HG02970 (cell line): ENCODE data around the gene CIAO2B.
"Not testable (repeated sequence)": the region's sequence is repeated elsewhere in the genome, so short reads cannot be mapped to it uniquely, and the experiment has no call there.

Source experiments
- ATAC-seq: cut with Tn5 transposase; IDR thresholded peaks from one replicate; pipeline ENCODE4 v1.9.1; 2021; ENCODE audit warnings: mild to moderate bottlenecking, moderate library complexity, moderate number of reproducible peaks; ENCODE audit not compliant: unreplicated experiment, low FRiP score

The CIAO2B gene

DNA sequence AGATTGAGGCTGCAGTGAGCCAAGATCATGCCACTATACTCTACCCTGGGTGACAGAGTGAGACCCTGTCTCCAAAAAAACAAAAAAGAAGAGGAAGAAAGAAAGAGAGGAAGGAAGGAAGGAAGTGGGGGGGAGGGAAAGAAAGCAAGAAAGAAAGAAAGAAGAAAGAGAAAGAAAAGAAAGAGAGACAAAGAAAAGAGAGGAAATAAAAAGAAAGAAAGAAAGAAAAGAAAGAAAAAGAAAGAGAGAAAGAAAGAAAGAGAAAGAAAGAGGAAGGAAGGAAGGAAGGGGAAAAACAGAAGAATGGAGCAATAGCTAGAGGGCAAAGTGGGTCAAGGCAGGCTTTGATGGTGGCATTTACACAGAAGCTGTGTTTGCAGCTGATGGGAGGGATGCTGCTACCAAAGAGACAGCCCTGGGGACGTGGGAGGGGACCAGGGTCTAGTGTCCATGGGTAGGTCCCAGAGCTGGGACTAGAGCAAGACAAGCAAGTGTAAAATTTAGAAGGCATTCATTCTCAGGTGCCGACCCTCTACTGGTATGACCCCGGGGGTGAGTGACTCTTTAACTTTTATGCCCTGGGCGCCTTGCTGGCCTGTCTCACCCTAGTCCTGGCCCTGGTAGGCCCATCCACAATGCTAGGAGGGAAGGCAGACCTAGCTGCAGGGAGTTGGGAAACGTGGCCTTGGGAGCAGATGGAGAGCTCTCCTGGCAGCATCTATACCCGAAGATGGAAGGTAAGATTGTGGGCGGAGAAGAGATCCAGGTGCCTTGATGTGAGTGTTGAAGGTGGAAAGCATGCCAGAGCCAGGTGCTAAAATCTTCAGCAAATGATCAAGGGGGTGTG lies 24.9 kb upstream of the CIAO2B start:
- ATAC-seq, result no peak

DNA sequence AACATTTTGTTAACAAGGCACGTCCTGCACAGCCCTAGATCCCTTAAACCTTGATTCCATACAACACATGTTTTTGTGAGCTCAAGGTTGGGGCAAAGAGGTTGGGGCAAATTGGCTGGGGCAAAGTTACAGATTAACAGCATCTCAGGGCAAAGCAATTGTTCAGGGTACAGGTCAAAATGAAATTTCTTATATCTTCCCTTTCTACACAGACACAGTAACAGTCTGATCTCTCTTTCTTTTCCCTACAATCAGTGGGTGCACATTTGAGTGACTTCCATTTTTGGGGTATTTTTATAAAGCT lies 21.9 kb upstream of the CIAO2B start:
- ATAC-seq, result not testable (repeated sequence)

DNA sequence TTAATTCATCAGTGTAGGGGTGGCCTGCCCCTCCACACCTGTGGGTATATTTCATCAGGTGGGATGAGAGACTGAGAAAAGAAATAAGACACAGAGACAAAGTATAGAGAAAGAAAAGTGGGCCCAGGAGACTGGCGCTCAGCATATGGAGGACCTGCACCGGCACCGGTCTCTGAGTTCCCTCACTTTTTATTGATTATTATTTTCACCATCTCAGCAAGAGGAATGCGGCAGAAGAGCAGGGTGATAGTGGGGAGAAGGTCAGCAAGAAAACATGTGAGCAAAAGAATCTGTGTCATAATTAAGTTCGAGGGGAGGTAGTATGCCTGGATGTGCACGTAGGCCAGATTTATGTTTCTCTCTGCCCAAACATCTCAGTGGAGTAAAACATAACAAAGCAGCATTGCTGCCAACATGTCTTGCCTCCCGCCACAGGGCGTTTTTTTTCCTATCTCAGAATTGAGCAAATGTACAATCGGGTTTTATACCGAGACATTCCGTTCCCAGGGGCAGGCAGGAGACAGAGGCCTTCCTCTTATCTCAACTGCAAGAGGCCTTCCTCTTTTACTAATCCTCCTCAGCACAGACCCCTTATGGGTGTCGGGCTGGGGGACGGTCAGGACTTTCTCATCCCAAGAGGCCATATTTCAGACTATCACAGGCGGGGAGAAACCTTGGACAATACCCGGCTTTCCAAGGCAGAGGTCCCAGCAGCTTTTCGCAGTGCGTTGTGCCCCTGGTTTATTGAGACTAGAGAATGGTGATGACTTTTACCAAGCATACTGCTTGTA lies 21.4 kb upstream of the CIAO2B start:
- ATAC-seq, result not testable (repeated sequence)

DNA sequence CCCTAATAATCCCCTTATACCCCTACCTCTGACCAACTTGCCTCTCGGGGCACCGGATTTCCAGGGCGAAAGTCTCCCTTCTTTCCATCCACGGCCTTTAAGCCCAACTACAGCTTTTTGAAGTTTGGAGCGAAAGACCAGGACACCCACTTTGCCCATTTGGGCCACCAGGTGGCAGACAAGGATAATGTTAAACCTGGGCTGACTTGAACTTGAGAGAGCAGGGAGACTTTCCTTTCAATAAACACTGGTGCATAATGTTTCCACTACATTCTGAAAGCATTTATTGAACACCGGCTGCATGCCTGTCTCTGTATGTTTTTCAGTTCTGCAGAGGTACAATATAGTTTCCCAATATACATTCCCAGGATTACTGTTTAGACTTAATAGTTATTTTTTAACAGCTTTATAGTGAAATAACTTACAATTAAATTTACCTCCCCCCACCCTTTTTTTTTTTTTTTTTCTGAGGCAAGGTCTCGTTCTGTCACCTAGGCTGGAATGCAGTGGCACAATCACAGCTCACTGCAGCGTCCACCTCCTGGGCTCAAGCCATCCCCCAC lies 20.0 kb upstream of the CIAO2B start:
- no peak for ATAC-seq

DNA sequence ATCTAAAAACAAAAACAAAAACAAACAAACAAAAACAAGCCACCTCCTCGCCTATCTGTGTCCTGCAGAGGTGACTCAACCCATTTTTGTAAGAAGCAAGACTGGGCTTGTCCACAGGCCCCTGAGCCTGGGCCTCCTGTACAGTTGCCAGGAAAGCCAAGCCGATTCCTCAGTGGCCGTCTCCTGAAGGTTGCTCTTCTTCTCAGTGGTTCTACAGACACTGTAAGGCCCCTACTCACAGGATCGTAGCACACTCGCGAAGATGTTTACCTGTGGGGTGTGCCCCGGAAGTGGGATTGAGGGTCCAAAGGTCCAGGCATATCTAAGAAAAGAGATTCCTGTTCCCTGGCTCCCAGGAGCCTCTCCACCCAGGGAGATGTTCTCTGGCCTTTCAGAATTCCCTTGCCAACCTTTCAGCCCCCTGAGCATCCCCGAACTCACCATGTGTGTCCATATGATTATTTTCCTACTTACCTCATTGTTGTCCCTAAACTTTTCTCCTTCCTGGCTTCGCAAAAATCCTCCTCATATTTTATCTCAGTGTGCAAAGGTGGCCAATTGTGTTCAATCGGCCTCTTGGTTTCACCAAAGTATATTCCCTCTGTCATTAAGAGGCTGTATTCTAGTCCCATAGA lies 19.4 kb upstream of the CIAO2B start:
- ATAC-seq, result no peak

DNA sequence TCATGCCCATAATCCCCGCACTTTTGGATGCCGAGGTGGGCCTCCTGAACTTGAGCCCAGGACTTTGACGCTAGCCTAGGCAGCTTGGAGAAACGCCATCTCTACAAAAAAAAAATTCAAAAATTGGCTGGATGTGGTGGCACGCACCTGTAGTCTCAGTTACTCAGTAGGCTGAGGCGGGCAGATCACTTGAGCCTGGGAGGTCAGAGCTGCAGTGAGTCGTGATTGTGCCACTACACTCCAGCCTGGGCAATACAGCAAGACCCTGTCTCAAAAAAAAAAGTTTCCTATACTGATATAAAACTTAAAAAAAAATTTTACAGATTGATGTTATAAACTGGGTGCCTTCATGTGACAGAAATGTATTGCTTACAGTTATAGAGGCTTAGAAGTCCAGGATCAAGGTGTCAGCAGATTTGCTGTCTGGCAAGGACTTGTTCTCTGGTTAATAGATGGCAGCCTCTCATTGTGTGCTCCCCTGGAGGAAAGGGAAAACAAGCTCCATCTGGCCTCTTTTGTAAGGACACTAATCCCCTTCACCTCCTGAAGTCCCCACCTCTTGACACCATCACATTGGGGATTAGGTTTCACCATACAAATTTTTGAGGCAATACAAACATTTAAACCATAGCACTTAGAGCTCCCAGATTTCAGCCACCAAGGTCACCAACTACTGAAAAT lies 18.4 kb upstream of the CIAO2B start:
- no peak for ATAC-seq

DNA sequence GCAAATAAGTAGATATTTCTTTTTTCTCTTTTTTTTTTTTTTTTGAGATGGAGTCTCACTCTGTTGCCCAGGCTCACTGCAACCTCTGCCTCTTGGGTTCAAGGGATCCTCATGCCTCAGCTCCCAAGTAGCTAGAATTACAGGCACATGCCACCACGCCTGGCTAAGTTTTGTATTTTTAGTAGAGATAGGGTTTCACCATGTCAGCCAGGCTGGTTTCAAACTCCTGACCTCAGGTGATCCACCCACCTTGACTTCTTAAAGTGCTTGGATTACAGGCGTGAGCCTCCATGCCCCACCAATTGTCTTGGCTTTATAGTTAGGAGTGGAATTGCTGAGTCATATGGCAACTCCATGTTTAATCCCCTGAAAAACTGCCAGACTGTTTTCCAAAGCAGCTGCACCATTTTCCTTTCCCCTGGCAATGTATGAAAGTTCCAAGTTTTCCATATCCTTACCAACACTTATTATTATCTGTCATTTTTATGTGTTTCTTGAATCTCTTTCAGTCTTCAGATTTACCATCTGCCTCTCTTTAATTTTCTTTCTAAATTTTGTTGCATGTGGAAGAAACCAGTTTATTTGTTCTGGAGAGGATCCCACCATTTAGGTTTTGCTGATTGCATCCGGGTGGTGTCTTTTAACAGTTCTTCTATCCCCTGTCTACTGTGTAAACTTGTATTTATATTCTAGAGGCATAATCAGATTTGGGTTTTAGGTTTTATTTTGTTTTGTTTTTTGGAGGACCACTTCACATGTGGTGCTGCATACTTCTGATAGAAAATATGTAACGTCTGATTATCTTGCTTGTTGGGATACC lies 17.0 kb upstream of the CIAO2B start:
- ATAC-seq, result no peak

DNA sequence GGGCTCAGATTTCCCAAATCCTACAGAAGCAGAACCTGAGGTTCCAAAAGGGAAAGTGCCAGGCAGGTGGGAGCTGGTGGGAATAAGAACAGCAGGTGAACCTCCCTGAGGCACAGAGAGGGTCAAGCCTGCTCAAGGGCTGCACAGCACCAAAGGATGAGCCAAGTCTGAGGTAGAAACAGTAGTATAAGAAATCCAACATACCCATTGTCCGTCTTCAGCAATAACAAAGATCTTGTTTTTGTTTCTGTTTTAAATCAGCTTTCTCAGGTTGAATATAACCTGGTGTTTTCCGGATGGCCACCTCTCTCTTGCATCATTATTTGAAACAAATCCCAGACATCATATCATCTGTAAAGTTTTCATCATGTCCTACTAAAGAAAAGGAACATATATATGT lies 16.2 kb upstream of the CIAO2B start:
- no peak for ATAC-seq

DNA sequence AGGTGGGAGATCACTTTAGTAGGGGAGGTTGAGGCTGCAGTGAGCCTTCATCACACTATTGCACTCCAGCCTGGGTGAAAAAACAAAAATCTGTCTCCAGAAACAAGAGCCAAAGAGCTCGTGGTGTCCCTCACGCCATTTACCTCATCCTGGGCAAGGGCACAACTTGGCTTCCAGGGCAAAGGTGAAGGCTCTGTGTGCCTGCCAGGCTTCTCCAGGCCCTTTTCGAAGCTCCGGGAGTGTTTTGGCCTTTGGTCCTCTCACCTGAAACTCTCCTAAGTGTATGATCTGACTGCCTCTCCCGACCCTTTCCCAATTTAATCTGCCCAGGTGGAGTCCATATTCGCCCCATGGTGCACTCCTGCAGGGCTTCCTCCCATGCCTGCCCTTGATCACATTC lies 15.3 kb upstream of the CIAO2B start:
- no peak for ATAC-seq

DNA sequence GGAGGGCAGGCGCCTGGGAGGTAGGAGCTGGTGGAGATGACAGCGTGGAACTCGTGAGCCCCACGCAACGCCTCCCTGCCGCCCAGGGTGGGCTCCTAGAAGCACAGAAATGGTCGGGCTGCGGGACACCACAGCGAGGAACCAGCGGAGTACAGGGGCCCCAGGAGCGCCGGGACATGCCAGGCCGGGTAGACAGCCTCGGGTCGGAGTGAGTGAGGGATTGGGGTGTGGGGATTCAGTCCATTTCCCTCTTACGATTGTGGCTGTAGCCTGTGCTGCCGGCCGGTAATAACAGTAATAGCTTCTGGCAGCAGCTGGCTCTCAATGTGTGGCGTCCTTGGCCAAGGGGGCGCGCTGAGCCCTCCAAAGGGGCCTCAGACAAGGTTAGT lies 14.6 kb upstream of the CIAO2B start:
- no peak for ATAC-seq

DNA sequence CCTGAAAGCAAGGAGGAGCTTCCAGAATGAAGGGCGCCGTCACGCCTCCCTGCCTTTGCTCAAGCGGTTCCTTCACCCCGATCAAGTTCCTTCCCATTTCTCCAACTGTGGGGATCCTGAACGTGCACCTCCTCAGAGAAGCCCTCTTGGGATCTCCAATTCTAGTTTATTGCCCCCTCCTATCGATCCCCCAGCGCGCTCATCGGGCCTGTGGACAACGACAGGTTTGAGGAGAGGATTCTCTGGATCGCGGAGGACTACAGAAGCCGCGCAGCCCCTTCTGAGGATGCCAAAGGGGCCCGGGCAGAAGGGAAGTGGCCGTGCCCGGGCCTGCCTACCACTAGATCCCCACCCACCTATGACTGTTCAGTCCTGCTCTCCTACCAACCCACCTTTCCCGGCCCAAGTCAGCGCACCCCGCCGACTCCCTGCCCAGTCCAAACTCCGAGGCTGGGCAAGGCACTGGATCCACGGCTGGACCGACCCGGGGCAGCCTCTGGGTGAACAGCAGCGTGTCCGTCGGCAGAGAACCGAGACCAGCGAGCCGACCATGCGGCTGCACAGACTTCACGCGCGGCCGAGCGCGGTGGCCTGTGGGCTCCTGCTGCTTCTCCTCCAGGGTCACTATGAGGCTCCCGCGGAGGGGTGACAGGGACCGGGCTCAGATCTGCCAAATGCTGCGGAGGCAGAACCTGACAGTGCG lies 14.1 kb upstream of the CIAO2B start:
- no peak for ATAC-seq

DNA sequence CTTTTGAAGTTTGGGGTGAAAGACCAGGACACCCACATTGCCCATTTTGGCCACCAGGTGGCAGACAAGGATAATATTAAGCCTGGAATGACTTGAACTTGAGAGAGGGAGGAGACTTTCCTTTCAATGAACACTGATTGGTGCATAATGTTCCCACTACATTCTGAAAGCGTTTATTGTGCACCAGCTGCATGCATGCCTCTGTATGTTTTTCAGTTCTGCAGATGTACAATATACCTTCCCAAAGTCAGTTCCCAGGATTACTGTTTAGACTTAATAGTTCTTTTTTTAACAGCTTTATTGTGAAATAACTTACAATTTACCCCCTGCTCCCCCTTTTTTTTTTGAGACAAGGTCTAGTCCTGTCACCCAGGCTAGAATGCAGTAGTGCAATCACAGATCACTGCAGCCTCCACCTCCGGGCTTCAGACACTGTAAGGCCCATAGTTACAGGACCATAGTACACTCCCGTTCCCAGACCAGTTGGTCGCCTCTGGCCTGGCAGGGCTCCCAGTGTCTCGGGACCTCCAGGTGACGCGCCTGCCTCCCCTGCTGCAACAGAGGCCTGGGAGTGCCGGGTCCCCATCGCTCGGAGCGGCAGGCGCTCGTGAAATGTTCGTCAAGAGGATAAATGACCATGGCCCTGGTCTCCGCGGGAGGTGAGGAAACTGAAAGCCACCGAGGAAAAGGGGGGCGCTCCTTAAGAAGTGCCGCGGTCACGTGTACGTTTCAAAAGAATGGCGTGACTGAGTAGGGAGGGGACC lies 13.3 kb upstream of the CIAO2B start:
- no peak for ATAC-seq

DNA sequence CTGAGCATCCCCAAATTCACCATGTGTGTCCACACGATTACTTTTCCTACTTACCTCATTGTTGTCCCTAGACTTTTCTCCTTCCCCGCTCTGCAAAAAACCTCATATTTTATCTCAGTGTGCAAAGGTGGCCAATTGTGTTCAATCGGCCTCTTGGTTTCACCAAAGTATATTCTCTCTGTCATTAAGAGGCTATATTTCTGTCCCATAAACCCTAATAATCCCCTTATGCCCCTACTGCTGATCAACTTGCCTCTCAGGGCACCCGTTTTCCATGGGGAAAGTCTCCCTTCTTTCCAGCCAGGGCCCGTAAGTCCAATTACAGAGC lies 12.7 kb upstream of the CIAO2B start:
- ATAC-seq, result no peak

DNA sequence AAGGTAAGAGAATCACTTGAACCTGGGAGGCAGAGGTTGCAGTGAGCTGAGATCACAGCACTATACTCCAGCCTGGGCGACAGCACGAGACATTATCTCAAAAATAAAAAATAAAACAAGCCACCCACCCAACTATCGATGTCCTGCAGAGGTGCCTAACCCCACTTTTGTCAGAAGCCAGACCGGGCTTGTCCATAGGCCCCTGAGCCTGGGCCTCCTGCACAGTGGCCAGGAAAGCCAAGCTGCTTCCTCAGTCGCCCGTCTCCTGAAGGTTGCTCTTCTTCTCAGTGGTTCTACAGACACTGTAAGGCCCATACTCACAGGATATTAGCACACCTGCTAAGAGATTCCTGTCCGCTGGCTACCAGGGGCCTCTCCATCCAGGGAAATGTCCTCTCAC lies 12.3 kb upstream of the CIAO2B start:
- ATAC-seq, result no peak

DNA sequence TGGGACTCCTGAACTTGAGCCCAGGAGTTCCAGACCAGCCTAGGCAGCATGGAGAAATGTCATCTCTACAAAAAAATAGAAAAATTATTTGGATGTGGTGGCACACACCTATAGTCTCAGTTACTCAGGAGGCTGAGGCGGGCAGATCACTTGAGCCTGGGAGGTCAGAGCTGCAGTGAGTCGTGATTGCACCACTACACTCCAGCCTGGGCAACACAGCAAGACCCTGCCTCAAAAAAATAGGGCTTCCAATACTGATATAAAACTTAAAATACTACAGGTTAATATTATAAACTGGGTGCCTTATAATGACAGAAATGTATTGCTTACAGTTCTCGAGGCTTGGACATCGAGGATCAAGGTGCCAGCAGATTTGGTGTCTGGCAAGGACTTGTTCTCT lies 11.7 kb upstream of the CIAO2B start:
- ATAC-seq, result no peak

DNA sequence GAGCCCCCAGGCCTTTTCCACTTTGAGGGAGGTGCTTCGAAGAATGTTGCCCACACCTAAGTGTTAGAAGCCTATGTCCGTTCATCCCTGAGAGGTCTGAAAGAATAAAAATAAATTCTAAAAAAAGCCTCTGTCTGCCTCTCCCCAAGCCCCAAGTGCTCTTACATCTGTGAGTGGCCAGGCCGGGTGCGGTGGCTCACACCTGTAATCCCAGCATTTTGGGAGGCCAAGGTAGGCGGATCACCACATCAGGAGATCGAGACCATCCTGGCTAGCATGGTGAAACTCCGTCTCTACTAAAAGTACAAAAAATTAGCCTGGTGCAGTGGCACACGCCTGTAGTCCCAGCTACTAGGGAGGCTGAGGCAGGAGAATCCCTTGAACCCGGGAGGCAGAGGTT lies 10.8 kb upstream of the CIAO2B start:
- ATAC-seq, result not testable (repeated sequence)

DNA sequence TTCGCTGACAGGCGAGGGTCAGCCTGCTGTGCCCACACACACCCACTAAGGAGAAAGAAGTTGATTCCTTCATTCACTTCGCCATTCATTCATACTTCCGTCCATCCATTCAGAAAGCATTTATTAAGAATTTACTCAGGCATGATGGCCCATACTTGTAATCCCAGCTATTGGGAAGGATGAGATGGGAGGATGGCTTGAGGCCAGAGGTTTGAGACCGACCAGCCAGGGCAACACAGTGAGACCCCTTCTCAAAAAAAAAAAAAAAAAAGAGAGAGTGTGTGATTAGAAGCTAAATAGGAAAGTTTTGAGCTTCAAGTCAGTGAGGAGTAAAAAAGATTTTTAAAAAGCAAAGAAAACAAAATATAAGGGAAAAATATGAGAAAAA lies 9.8 kb upstream of the CIAO2B start:
- ATAC-seq, result no peak

DNA sequence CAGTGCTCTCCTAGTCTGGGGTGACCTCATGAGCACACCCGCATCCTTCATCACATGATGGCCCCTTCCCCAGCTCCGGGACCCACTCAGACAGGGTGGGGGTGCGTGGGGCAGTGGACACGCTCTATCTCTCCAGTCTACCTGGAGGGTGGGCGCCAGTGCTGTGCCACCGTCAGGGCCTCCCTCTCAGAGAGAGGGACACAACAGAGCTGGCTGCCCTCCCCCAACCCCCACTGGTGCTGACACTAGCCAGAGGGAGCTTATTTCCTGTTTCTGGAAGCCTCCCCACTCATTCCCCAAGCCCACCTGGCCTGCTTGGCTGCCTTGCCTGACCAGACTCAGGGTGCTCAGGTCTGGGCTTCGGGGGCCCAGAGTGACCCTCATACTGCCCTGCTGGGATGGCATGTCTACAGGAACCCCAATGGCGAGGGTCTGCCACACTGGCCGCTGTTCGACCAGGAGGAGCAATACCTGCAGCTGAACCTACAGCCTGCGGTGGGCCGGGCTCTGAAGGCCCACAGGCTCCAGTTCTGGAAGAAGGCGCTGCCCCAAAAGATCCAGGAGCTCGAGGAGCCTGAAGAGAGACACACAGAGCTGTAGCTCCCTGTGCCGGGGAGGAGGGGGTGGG lies 9.3 kb upstream of the CIAO2B start:
- ATAC-seq, result no peak
